Lower leg skin (tissue), 4 donors: Measurements from ENCODE around the gene AP1G2. TPM values are rescaled to one million over a fixed set of nuclear protein-coding genes. Genes with fewer than 3 reads are reported as not detected.
"Not testable (repeated sequence)": the region's sequence is repeated elsewhere in the genome, so short reads cannot be mapped to it uniquely, and the experiment has no call there.

Experiments
- DNase-seq, 2 donors: peaks; one replicate each; pipeline ENCODE4 v3.0.0-alpha.2; 2019; ENCODE audit warnings: low spot score in 2 of 2
- H3K4me3 ChIP-seq: fragments of 200-600 bp; sonication (generic); 2 replicates; pipeline ENCODE4 v1.5.1; 2017; ENCODE audit warnings: mild to moderate bottlenecking, low read depth; ENCODE audit not compliant: poor library complexity, severe bottlenecking
- CTCF ChIP-seq, 3 donors: fragments of 450-650 bp; IDR thresholded peaks; one replicate each; pipeline ENCODE4 v1.5.1; 2016; ENCODE audit warnings: antibody characterized with exemption in 3 of 3, mild to moderate bottlenecking in 3 of 3, moderate library complexity in 2 of 3
- POLR2A ChIP-seq, 2 donors: fragments of 450-650 bp; IDR thresholded peaks; one replicate each; pipeline ENCODE4 v1.6.1; 2016 to 2017; ENCODE audit warnings: antibody characterized with exemption in 2 of 2, mild to moderate bottlenecking in 1 of 2, moderate library complexity in 1 of 2
- WGBS, 2 donors: methylation state at CpG; one replicate each; pipeline ENCODE4 v1.1.5; 2018; 5-methylcytosine and 5-hydroxymethylcytosine counted together
- intact Hi-C: fragments of 100-400 bp; cut with DNase I; formaldehyde crosslinking; loops from one replicate; pipeline ENCODE4 v1.15.0; 2023; ENCODE audit warnings: low total_unique reads
- total RNA-seq, 4 donors: library from RNA; depleted of rRNA; stranded (reverse); fragments of >200 nt; gene quantifications; one replicate each; pipeline ENCODE4 v1.1.0, GENCODE V29; 2016

The AP1G2 gene
- total RNA-seq, 4 donors from 2014 or later, result 113 to 206 (median 141) TPM

GRCh38 chr14:23601845-23602180, 34.2 kb upstream of the AP1G2 start:
- DNase-seq, result no peak
- intact Hi-C loops, result no loop called here
- no peak for TF ChIP-seq CTCF (IDR thresholded peaks at IDR 0.05)
- no peak for TF ChIP-seq POLR2A (IDR thresholded peaks at IDR 0.05)
- H3K4me3 ChIP-seq, result no peak overlapping the region
- 43 to 71% methylated on average over 1 of the region's 1 CpG for WGBS, 2 donors

- no peak overlapping the region for H3K4me3 ChIP-seq
- DNase-seq, result no peak
- intact Hi-C loops, result no loop called here
- TF ChIP-seq POLR2A (IDR thresholded peaks at IDR 0.05) (no peak), CTCF (IDR thresholded peaks at IDR 0.05) (no peak)
These were observed 33.8 kb upstream of the AP1G2 start for GRCh38 chr14:23601424-23601823.

- 96 to 100% methylated on average over 1 of the region's 1 CpG for WGBS, 2 donors
- intact Hi-C loops, result no loop called here
These were observed 33.2 kb upstream of the AP1G2 start for GRCh38 chr14:23600806-23601205.

GRCh38 chr14:23600322-23600707, 32.7 kb upstream of the AP1G2 start:
- intact Hi-C loops, result no loop called here
- no peak for TF ChIP-seq POLR2A (IDR thresholded peaks at IDR 0.05)
- TF ChIP-seq CTCF (IDR thresholded peaks at IDR 0.05), result no peak
- 76 to 92% methylated on average over 2 of the region's 2 CpGs for WGBS, 2 donors
- no peak for DNase-seq
- no peak overlapping the region for H3K4me3 ChIP-seq

More at GRCh38 chr14:23600806-23601205, 33.2 kb upstream of the AP1G2 start:
- TF ChIP-seq POLR2A (IDR thresholded peaks at IDR 0.05) (no peak), CTCF (IDR thresholded peaks at IDR 0.05) (no peak)
- no peak overlapping the region for H3K4me3 ChIP-seq
- no peak for DNase-seq

- H3K4me3 ChIP-seq, intact Hi-C loops, DNase-seq: not testable (repeated sequence)
- 83 to 91% methylated on average over 3 of the region's 3 CpGs for WGBS, 2 donors
These were observed 26.6 kb upstream of the AP1G2 start for GRCh38 chr14:23594191-23594590.

- H3K4me3 ChIP-seq, result no peak overlapping the region
- 89 to 90% methylated on average over 4 of the region's 4 CpGs for WGBS, 2 donors
- intact Hi-C loops, result no loop called here
- no peak for TF ChIP-seq POLR2A (IDR thresholded peaks at IDR 0.05)
- no peak for TF ChIP-seq CTCF (IDR thresholded peaks at IDR 0.05)
- peak in 1 of 2 donors; percentile 9 for DNase-seq
These were observed 22.6 kb upstream of the AP1G2 start for GRCh38 chr14:23590198-23590597.
